WTC11 (cell line): ENCODE measurements around the gene KIF12.

ENCODE experiments used
- ATF2 ChIP-seq: sonication (generic); formaldehyde crosslinking; IDR thresholded peaks from 2 replicates; pipeline ENCODE4 v1.8.1; 2022; ENCODE audit warnings: low read depth, missing genetic modification reagents, borderline replicate concordance
- ELF4 ChIP-seq: sonication (generic); formaldehyde crosslinking; IDR thresholded peaks from 2 replicates; pipeline ENCODE4 v1.8.1; 2022; ENCODE audit warnings: low read depth, mild to moderate bottlenecking, moderate library complexity, missing genetic modification reagents
- MAX ChIP-seq: sonication (generic); formaldehyde crosslinking; IDR thresholded peaks from 2 replicates; pipeline ENCODE4 v1.8.0; 2022; ENCODE audit warnings: mild to moderate bottlenecking, missing genetic modification reagents
- NR3C1 ChIP-seq: sonication (generic); formaldehyde crosslinking; conservative IDR thresholded peaks from 2 replicates; pipeline ENCODE4 v1.8.1; 2023; ENCODE audit warnings: low read depth, mild to moderate bottlenecking, missing genetic modification reagents
- STAT6 ChIP-seq: sonication (generic); formaldehyde crosslinking; conservative IDR thresholded peaks from 2 replicates; pipeline ENCODE4 v1.8.1; 2023; ENCODE audit warnings: mild to moderate bottlenecking, low read depth, missing genetic modification reagents, moderate library complexity
- TEAD4 ChIP-seq: sonication (generic); formaldehyde crosslinking; IDR thresholded peaks from 2 replicates; pipeline ENCODE4 v1.8.0; 2022; ENCODE audit warnings: mild to moderate bottlenecking, missing genetic modification reagents
- ZNF232 ChIP-seq: sonication (generic); formaldehyde crosslinking; IDR thresholded peaks from 2 replicates; pipeline ENCODE4 v1.8.0; 2022; ENCODE audit warnings: mild to moderate bottlenecking, missing genetic modification reagents
- ZNF671 ChIP-seq: fragments of 250-450 bp; sonication (Bioruptor Pico); IDR thresholded peaks from 2 replicates; pipeline ENCODE4 v1.8.0; 2021; ENCODE audit warnings: mild to moderate bottlenecking
- TF ChIP-seq, protein P1 (sequence below): sonication (generic); formaldehyde crosslinking; IDR thresholded peaks from 2 replicates; pipeline ENCODE4 v1.8.0; 2023; ENCODE audit warnings: missing genetic modification reagents
- TF ChIP-seq, protein P2 (sequence below): fragments of 200-600 bp; IDR thresholded peaks from 2 replicates; pipeline ENCODE4 v1.8.0; 2022; ENCODE audit warnings: antibody characterized with exemption
- TF ChIP-seq, protein P3 (sequence below): sonication (generic); formaldehyde crosslinking; IDR thresholded peaks from 2 replicates; pipeline ENCODE4 v1.8.1; 2023; ENCODE audit warnings: mild to moderate bottlenecking, moderate library complexity, missing genetic modification reagents
- TF ChIP-seq, protein P4 (sequence below): fragments of 250-450 bp; sonication (Bioruptor Pico); IDR thresholded peaks from 2 replicates; pipeline ENCODE4 v2.1.2; 2022; ENCODE audit warnings: mild to moderate bottlenecking, moderate library complexity

GRCh38 chr9:114132550-114132918, 33.4 kb upstream of the KIF12 start:
- TF ChIP-seq MAX (CRISPR knock-in tag): no peak
- TF ChIP-seq ZNF232: no peak
- TF ChIP-seq, protein P1, sequence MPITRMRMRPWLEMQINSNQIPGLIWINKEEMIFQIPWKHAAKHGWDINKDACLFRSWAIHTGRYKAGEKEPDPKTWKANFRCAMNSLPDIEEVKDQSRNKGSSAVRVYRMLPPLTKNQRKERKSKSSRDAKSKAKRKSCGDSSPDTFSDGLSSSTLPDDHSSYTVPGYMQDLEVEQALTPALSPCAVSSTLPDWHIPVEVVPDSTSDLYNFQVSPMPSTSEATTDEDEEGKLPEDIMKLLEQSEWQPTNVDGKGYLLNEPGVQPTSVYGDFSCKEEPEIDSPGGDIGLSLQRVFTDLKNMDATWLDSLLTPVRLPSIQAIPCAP (CRISPR knock-in tag): no peak
- TF ChIP-seq, protein P2, sequence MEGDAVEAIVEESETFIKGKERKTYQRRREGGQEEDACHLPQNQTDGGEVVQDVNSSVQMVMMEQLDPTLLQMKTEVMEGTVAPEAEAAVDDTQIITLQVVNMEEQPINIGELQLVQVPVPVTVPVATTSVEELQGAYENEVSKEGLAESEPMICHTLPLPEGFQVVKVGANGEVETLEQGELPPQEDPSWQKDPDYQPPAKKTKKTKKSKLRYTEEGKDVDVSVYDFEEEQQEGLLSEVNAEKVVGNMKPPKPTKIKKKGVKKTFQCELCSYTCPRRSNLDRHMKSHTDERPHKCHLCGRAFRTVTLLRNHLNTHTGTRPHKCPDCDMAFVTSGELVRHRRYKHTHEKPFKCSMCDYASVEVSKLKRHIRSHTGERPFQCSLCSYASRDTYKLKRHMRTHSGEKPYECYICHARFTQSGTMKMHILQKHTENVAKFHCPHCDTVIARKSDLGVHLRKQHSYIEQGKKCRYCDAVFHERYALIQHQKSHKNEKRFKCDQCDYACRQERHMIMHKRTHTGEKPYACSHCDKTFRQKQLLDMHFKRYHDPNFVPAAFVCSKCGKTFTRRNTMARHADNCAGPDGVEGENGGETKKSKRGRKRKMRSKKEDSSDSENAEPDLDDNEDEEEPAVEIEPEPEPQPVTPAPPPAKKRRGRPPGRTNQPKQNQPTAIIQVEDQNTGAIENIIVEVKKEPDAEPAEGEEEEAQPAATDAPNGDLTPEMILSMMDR: no peak
- TF ChIP-seq, protein P3, sequence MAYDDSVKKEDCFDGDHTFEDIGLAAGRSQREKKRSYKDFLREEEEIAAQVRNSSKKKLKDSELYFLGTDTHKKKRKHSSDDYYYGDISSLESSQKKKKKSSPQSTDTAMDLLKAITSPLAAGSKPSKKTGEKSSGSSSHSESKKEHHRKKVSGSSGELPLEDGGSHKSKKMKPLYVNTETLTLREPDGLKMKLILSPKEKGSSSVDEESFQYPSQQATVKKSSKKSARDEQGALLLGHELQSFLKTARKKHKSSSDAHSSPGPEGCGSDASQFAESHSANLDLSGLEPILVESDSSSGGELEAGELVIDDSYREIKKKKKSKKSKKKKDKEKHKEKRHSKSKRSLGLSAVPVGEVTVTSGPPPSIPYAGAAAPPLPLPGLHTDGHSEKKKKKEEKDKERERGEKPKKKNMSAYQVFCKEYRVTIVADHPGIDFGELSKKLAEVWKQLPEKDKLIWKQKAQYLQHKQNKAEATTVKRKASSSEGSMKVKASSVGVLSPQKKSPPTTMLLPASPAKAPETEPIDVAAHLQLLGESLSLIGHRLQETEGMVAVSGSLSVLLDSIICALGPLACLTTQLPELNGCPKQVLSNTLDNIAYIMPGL: no peak
- no peak for TF ChIP-seq ELF4 (CRISPR knock-in tag)
- TF ChIP-seq NR3C1 (CRISPR knock-in tag): no peak
- no peak for TF ChIP-seq ATF2 (CRISPR knock-in tag)
- TF ChIP-seq ZNF671: no peak
- TF ChIP-seq TEAD4 (CRISPR knock-in tag): no peak
- TF ChIP-seq, protein P4, sequence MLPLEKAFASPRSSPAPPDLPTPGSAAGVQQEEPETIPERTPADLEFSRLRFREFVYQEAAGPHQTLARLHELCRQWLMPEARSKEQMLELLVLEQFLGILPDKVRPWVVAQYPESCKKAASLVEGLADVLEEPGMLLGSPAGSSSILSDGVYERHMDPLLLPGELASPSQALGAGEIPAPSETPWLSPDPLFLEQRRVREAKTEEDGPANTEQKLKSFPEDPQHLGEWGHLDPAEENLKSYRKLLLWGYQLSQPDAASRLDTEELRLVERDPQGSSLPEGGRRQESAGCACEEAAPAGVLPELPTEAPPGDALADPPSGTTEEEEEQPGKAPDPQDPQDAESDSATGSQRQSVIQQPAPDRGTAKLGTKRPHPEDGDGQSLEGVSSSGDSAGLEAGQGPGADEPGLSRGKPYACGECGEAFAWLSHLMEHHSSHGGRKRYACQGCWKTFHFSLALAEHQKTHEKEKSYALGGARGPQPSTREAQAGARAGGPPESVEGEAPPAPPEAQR (CRISPR knock-in tag): no peak
- TF ChIP-seq STAT6 (CRISPR knock-in tag): no peak
